K562 (cell line): Measurements from ENCODE around the gene POLR3GL.

Experiments used
- CREM ChIP-seq: IDR thresholded peaks from 2 replicates; pipeline ENCODE4 v1.6.1; 2014; ENCODE audit warnings: antibody characterized with exemption, low read depth
- CTCF ChIP-seq, 3 experiments: IDR thresholded peaks in 2 of 3; conservative IDR thresholded peaks in 1 of 3; 2 replicates each; pipeline ENCODE4 v1.5.1; 2011 to 2012; ENCODE audit warnings: low read length in 3 of 3, mild to moderate bottlenecking in 3 of 3, control low read depth in 2 of 3, improper control_type of control experiment in 1 of 3, inconsistent platforms in 1 of 3, low read depth in 1 of 3, mixed read lengths in 1 of 3, moderate library complexity in 1 of 3; ENCODE audit not compliant: insufficient read depth in 2 of 3
- SPI1 ChIP-seq: IDR thresholded peaks from 2 replicates; pipeline ENCODE4 v1.6.1; 2011; ENCODE audit warnings: low read depth, low read length, control low read depth, borderline replicate concordance
- YY1 ChIP-seq, 3 experiments: IDR thresholded peaks; 2 replicates each; pipeline ENCODE4 v1.6.1; 2011; ENCODE audit warnings: low read length in 2 of 3, mild to moderate bottlenecking in 2 of 3, moderate library complexity in 2 of 3, borderline replicate concordance in 1 of 3, control low read depth in 1 of 3, low read depth in 1 of 3; ENCODE audit not compliant: insufficient read depth in 3 of 3, insufficient replicate concordance in 2 of 3, control insufficient read depth in 1 of 3, insufficient read length in 1 of 3; ENCODE audit errors: extremely low read depth in 1 of 3

- TF ChIP-seq CTCF (IDR thresholded peaks at IDR 0.05 in 2 of 3, conservative IDR thresholded peaks at IDR 0.05 in 1 of 3; ENCODE audit: insufficient read depth in 2 of 3, low read depth in 1 of 3, low read length in 3 of 3) = no peak
- no peak for TF ChIP-seq SPI1
- TF ChIP-seq YY1 (IDR thresholded peaks at IDR 0.05; ENCODE audit: borderline replicate concordance in 1 of 3, control insufficient read depth in 1 of 3, extremely low read depth in 1 of 3, insufficient read depth in 3 of 3, insufficient read length in 1 of 3, insufficient replicate concordance in 2 of 3, low read depth in 1 of 3, low read length in 2 of 3) = no peak
- TF ChIP-seq CREM = no peak
Observed at GRCh38 chr1:145959957-145960467, 4.5 kb upstream of the POLR3GL start.
